Measurements from ENCODE around the gene LRRC19. TPM values are rescaled to one million over a fixed set of nuclear protein-coding genes. Genes with fewer than 3 reads are reported as not detected.

LRRC19 gene
- total RNA-seq, 1 experiment from 2014 or later = not detected

- in situ Hi-C loops (cut with HindIII; ENCODE audit: low pct_unique_long_range_greater_than_20kb, low sequenced_read_pairs) (no loop called here), intact Hi-C loops (cut with micrococcal nuclease; ENCODE audit: unreplicated experiment) (no loop called here)
- H3K4me3 ChIP-seq (ENCODE audit: low read depth in 2 of 2, low read length in 2 of 2) = no peak overlapping the region
- POLR2A ChIA-PET = interaction anchor here (0.7 kb wide), 1 partner anchor 41 kb away, joined by 6 read pairs; no protein-coding TSS in a partner anchor
- DNase-seq (ENCODE audit: low read depth, low spot score) (no peak), ATAC-seq (no peak)
- H3K9me3 ChIP-seq (ENCODE audit: control insufficient read depth, insufficient read depth, low read depth, low read length) = no peaks in the 10 kb centered on the region
- no peak for TF ChIP-seq REST (IDR thresholded peaks at IDR 0.05; ENCODE audit: insufficient read depth in 1 of 2, low read depth in 2 of 2, low read length in 1 of 2)
- TF ChIP-seq CTCF (IDR thresholded peaks at IDR 0.05) = no peak
- no peak for TF ChIP-seq TCF7L2 (IDR thresholded peaks at IDR 0.05; ENCODE audit: low read depth, low read length)
- H3K4me1 ChIP-seq (ENCODE audit: control insufficient read depth, insufficient read depth, low read length) = no peaks in the 10 kb centered on the region; the same call in 1 of the 2 replicates
- H3K27ac ChIP-seq (ENCODE audit: low read length) = no peak overlapping the region
- CTCF ChIA-PET = no interaction called here
- BruUV-seq (replicated peaks) = no TSS peak
- no peaks in the 10 kb centered on the region; the same call in 1 of the 2 replicates for H3K36me3 ChIP-seq (ENCODE audit: control insufficient read depth, insufficient read depth, low read length)
- H3K27me3 ChIP-seq (ENCODE audit: control insufficient read depth, insufficient read depth, low read length) = no peaks in the 10 kb centered on the region
Observed at GRCh38 chr9:26950521-26950920, 55.0 kb downstream of the LRRC19 start.

GRCh38 chr9:26949637-26950069 lies 55.8 kb downstream of the LRRC19 start:
- no peaks in the 10 kb centered on the region for H3K9me3 ChIP-seq (ENCODE audit: control insufficient read depth, insufficient read depth, low read depth, low read length)
- TF ChIP-seq POLR2AphosphoS5 (IDR thresholded peaks at IDR 0.05; ENCODE audit: low read depth, low read length) (no peak), CTCF (IDR thresholded peaks at IDR 0.05) (no peak), TCF7L2 (IDR thresholded peaks at IDR 0.05; ENCODE audit: low read depth, low read length) (no peak), SIN3A (IDR thresholded peaks at IDR 0.05; ENCODE audit: borderline replicate concordance, insufficient read depth, low read depth, low read length) (no peak), REST (IDR thresholded peaks at IDR 0.05; ENCODE audit: insufficient read depth in 1 of 2, low read depth in 2 of 2, low read length in 1 of 2) (no peak)
- no peaks in the 10 kb centered on the region for H3K27me3 ChIP-seq (ENCODE audit: control insufficient read depth, insufficient read depth, low read length)
- in situ Hi-C loops (cut with HindIII; ENCODE audit: low pct_unique_long_range_greater_than_20kb, low sequenced_read_pairs) = no loop called here
- DNase-seq (ENCODE audit: low read depth, low spot score) = no peak
- H3K27ac ChIP-seq (ENCODE audit: low read length) = no peak overlapping the region
- CTCF ChIA-PET = no interaction called here
- intact Hi-C loops (cut with micrococcal nuclease; ENCODE audit: unreplicated experiment) = no loop called here
- no peak for ATAC-seq
- H3K4me1 ChIP-seq (ENCODE audit: control insufficient read depth, insufficient read depth, low read length) = no peaks in the 10 kb centered on the region; the same call in 1 of the 2 replicates
- POLR2A ChIA-PET = interaction anchor here (0.7 kb wide), 1 partner anchor 42 kb away, joined by 6 read pairs; no protein-coding TSS in a partner anchor
- H3K4me3 ChIP-seq (ENCODE audit: low read depth in 2 of 2, low read length in 2 of 2) = no peak overlapping the region
- BruUV-seq (replicated peaks) = no TSS peak
- H3K36me3 ChIP-seq (ENCODE audit: control insufficient read depth, insufficient read depth, low read length) = no peaks in the 10 kb centered on the region; the same call in 1 of the 2 replicates

Measured in Panc1 (cell line).